ENCODE results near the gene LILRB5. TPM values are rescaled to one million over a fixed set of nuclear protein-coding genes. Genes with fewer than 3 reads are reported as not detected.

LILRB5 gene
- total RNA-seq, 1 experiment from 2014 or later = not detected

DNA sequence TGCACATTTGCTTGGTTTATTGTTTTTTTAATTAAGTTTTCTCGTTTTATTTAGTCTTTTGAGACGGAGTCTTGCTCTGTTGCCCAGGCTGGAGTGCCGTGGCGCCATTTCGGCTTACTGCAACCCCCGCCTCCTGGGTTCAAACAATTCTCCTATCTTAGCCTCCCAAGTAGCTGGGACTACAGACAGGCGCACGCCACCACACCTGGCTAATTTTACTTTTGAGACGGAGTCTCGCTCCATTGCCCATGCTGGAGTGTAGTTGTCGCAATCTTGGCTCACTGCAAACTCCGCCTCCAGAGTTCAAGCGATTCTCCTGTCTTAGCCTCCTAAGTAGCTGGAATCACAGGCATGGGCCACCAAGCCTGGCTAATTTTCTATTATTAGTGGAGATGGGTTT is 55.1 kb downstream of the LILRB5 start:
- H3K79me2 ChIP-seq (ENCODE audit: low read length) = peaks cover 72% of the 10 kb centered on the region
- no peak overlapping the region for H3K27ac ChIP-seq (ENCODE audit: low read length)
- no TSS peak for BruUV-seq (replicated peaks)
- H3K9me2 ChIP-seq (replicated peaks; ENCODE audit: low read length) = no peaks in the 10 kb centered on the region
- POLR2A ChIA-PET (ENCODE audit: unreplicated experiment) = interaction anchor here (0.7 kb wide), 1 partner anchor 8 kb away, joined by 3 read pairs; no protein-coding TSS in a partner anchor
- H3F3A ChIP-seq (ENCODE audit: low read length, unreplicated experiment) = peaks cover 32% of the 10 kb centered on the region
- H3K4me3 ChIP-seq (ENCODE audit: low read length) = peak overlapping the region; percentile 96
- intact Hi-C loops (cut with micrococcal nuclease) = loop anchor here (5.0 kb wide), 1 partner anchor 40 kb away; no protein-coding TSS in a partner anchor
- H4K20me1 ChIP-seq (ENCODE audit: low read length) = peaks cover 61% of the 10 kb centered on the region
- ATAC-seq (no peak), DNase-seq (no peak)
- CTCF ChIA-PET = no interaction called here
- no peaks in the 10 kb centered on the region for H3K9me3 ChIP-seq (ENCODE audit: low read length)
- peak overlapping the region; percentile 93 for H3K4me2 ChIP-seq (ENCODE audit: low read length)
- peaks cover 40% of the 10 kb centered on the region for H3K4me1 ChIP-seq (ENCODE audit: insufficient read depth, low read length)
- TF ChIP-seq EZH2phosphoT487 (IDR thresholded peaks at IDR 0.05; ENCODE audit: borderline replicate concordance, low read length) (no peak), EZH2 (IDR thresholded peaks at IDR 0.05; ENCODE audit: low read length, unreplicated experiment) (no peak)
- TF ChIP-seq, protein P1, sequence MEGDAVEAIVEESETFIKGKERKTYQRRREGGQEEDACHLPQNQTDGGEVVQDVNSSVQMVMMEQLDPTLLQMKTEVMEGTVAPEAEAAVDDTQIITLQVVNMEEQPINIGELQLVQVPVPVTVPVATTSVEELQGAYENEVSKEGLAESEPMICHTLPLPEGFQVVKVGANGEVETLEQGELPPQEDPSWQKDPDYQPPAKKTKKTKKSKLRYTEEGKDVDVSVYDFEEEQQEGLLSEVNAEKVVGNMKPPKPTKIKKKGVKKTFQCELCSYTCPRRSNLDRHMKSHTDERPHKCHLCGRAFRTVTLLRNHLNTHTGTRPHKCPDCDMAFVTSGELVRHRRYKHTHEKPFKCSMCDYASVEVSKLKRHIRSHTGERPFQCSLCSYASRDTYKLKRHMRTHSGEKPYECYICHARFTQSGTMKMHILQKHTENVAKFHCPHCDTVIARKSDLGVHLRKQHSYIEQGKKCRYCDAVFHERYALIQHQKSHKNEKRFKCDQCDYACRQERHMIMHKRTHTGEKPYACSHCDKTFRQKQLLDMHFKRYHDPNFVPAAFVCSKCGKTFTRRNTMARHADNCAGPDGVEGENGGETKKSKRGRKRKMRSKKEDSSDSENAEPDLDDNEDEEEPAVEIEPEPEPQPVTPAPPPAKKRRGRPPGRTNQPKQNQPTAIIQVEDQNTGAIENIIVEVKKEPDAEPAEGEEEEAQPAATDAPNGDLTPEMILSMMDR (conservative IDR thresholded peaks at IDR 0.05; ENCODE audit: low read depth, low read length) = no peak
- no peak overlapping the region for H2AFZ ChIP-seq (ENCODE audit: low read length)
- H3K27me3 ChIP-seq (ENCODE audit: low read length) = no peaks in the 10 kb centered on the region
- peak overlapping the region; percentile 98 for H3K9ac ChIP-seq (ENCODE audit: low read length)
- peaks cover 60% of the 10 kb centered on the region for H3K36me3 ChIP-seq (ENCODE audit: low read depth, low read length)

DNA sequence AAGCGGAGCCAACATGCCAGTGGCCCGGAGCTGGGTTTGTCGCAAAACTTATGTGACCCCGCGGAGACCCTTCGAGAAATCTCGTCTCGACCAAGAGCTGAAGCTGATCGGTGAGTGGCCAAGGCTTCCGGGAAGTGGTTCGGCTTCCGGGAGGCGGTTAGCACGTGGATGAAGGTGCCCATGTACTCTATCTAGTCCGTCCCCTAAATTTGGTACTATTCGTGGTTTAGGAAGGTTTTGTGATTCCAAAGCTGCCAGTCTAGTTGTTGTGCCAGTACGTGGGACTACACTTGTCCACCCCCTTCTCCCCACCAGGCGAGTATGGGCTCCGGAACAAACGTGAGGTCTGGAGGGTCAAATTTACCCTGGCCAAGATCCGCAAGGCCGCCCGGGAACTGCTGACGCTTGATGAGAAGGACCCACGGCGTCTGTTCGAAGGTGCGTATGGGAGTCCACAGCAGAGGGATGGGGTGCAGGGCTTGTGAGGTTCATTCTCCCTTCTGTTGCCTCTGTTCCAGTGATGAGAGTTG is 55.8 kb downstream of the LILRB5 start:
- TSS peak; percentile 68 for BruUV-seq (replicated peaks)
- no peak for ATAC-seq

More for the DNA sequence above, 55.8 kb downstream of the LILRB5 start:
- H3F3A ChIP-seq (ENCODE audit: low read length, unreplicated experiment) = peaks cover 32% of the 10 kb centered on the region
- H3K4me2 ChIP-seq (ENCODE audit: low read length) = peak overlapping the region; percentile 93
- H3K27me3 ChIP-seq (ENCODE audit: low read length) = no peaks in the 10 kb centered on the region
- intact Hi-C loops (cut with micrococcal nuclease) = loop anchor here (5.0 kb wide), 1 partner anchor 39 kb away; no protein-coding TSS in a partner anchor
- H3K27ac ChIP-seq (ENCODE audit: low read length) = peak overlapping the region; percentile 86
- TF ChIP-seq EZH2phosphoT487 (IDR thresholded peaks at IDR 0.05; ENCODE audit: borderline replicate concordance, low read length) (no peak), EZH2 (IDR thresholded peaks at IDR 0.05; ENCODE audit: low read length, unreplicated experiment) (no peak)
- TF ChIP-seq, protein P1 (conservative IDR thresholded peaks at IDR 0.05; ENCODE audit: low read depth, low read length) = no peak
- H3K4me1 ChIP-seq (ENCODE audit: insufficient read depth, low read length) = peaks cover 35% of the 10 kb centered on the region
- H3K36me3 ChIP-seq (ENCODE audit: low read depth, low read length) = peaks cover 53% of the 10 kb centered on the region
- no peak overlapping the region for H2AFZ ChIP-seq (ENCODE audit: low read length)
- H4K20me1 ChIP-seq (ENCODE audit: low read length) = peaks cover 54% of the 10 kb centered on the region
- ChIA-PET POLR2A (ENCODE audit: unreplicated experiment) (interaction anchor here (0.6 to 0.9 kb wide), 5 partner anchors 9 to 532 kb away, joined by 3 to 22 read pairs (median 4); partner anchors contain the start of genes CNOT3, MBOAT7 and TSEN34), CTCF (interaction anchor here (0.6 kb wide), 1 partner anchor 155 kb away, joined by 4 read pairs; no protein-coding TSS in a partner anchor)
- peaks cover 64% of the 10 kb centered on the region for H3K79me2 ChIP-seq (ENCODE audit: low read length)
- peak; percentile 2 for DNase-seq
- H3K9me3 ChIP-seq (ENCODE audit: low read length) = no peaks in the 10 kb centered on the region
- H3K4me3 ChIP-seq (ENCODE audit: low read length) = peak overlapping the region; percentile 96
- peak overlapping the region; percentile 98 for H3K9ac ChIP-seq (ENCODE audit: low read length)
- H3K9me2 ChIP-seq (replicated peaks; ENCODE audit: low read length) = no peaks in the 10 kb centered on the region

Small RNAs within 50 kb of the gene (microRNA-seq; reads per million reads assigned to microRNA genes)
- not detected for gene MIR4752 (ENCODE audit: unreplicated experiment)

Other genes starting within 250 kb of the LILRB5 start
- not detected in 2 replicates for gene VSTM1, start 193.4 kb downstream of the LILRB5 start, total RNA-seq (2014; rRNA removed)
- gene TARM1, start 175.9 kb downstream of the LILRB5 start, total RNA-seq (2014; rRNA removed) = not detected in 2 replicates
- 0.46 TPM in 1 of 2 replicates, not detected in the other for gene OSCAR, start 156.5 kb downstream of the LILRB5 start, total RNA-seq (2014; rRNA removed)
- 91.6 and 138 TPM in 2 replicates for gene NDUFA3, start 154.4 kb downstream of the LILRB5 start, total RNA-seq (2014; rRNA removed)
- 55.4 and 74.2 TPM in 2 replicates for gene TFPT, start 141.6 kb downstream of the LILRB5 start, total RNA-seq (2014; rRNA removed)
- 170 and 196 TPM in 2 replicates for gene PRPF31, start 141.5 kb downstream of the LILRB5 start, total RNA-seq (2014; rRNA removed)
- gene CNOT3, start 119.5 kb downstream of the LILRB5 start, total RNA-seq (2014; rRNA removed) = 41.1 and 60.2 TPM in 2 replicates
- gene LENG1, start 97.6 kb downstream of the LILRB5 start, total RNA-seq (2014; rRNA removed) = 13.6 and 18.8 TPM in 2 replicates
- 11.2 and 13.4 TPM in 2 replicates for gene TMC4, start 84.1 kb downstream of the LILRB5 start, total RNA-seq (2014; rRNA removed)
- gene MBOAT7, start 67.7 kb downstream of the LILRB5 start, total RNA-seq (2014; rRNA removed) = 231 and 261 TPM in 2 replicates
- gene TSEN34, start 66.0 kb downstream of the LILRB5 start, total RNA-seq (2014; rRNA removed) = 122 and 173 TPM in 2 replicates
- 3,477 and 3,621 TPM in 2 replicates for gene RPS9, start 56.4 kb downstream of the LILRB5 start, total RNA-seq (2014; rRNA removed)
- not detected in 2 replicates for gene LILRB3, start 34.3 kb downstream of the LILRB5 start, total RNA-seq (2014; rRNA removed)
- gene LILRA6, start 14.5 kb downstream of the LILRB5 start, total RNA-seq (2014; rRNA removed) = not detected in 2 replicates
- gene LILRB2, start 23.8 kb upstream of the LILRB5 start, total RNA-seq (2014; rRNA removed) = not detected in 2 replicates
- not detected in 2 replicates for gene LILRA5, start 55.9 kb upstream of the LILRB5 start, total RNA-seq (2014; rRNA removed)
- not detected in 2 replicates for gene LILRA4, start 81.9 kb upstream of the LILRB5 start, total RNA-seq (2014; rRNA removed)
- gene LAIR1, start 107.7 kb upstream of the LILRB5 start, total RNA-seq (2014; rRNA removed) = not detected in 2 replicates
- gene TTYH1, start 158.2 kb upstream of the LILRB5 start, total RNA-seq (2014; rRNA removed) = 1.1 and 3.7 TPM in 2 replicates
- gene LENG8, start 191.9 kb upstream of the LILRB5 start, total RNA-seq (2014; rRNA removed) = 55.5 and 65.8 TPM in 2 replicates
- gene LENG9, start 206.5 kb upstream of the LILRB5 start, total RNA-seq (2014; rRNA removed) = 7.1 and 12.6 TPM in 2 replicates
- gene CDC42EP5, start 216.0 kb upstream of the LILRB5 start, total RNA-seq (2014; rRNA removed) = 0.73 and 1.4 TPM in 2 replicates
- not detected in 2 replicates for gene LAIR2, start 245.6 kb upstream of the LILRB5 start, total RNA-seq (2014; rRNA removed)